Frontal cortex (tissue), 4 donors: Measurements from ENCODE around the gene WDR46. TPM values are rescaled to one million over a fixed set of nuclear protein-coding genes. Genes with fewer than 3 reads are reported as not detected.
"Not testable (repeated sequence)": the region's sequence is repeated elsewhere in the genome, so short reads cannot be mapped to it uniquely, and the experiment has no call there.

ENCODE experiments used
- DNase-seq, 2 donors: peaks; one replicate each; pipeline ENCODE4 v3.0.0; 2012; ENCODE audit warnings: low spot score in 2 of 2
- FAIRE-seq: peaks from 2 replicates; lab custom pipeline; 2012; peaks lifted over from hg19 to GRCh38; lab: Jason Lieb, UNC
- total RNA-seq: library from RNA; depleted of rRNA; stranded (reverse); fragments of >200 nt; gene quantifications from one replicate; pipeline ENCODE4 v1.2.3, GENCODE V29; 2014
- donor health status: control.
- donor health status: control.
- donor health status: control.

Gene WDR46
- total RNA-seq, 1 donor from 2014 or later = 42.4 TPM

DNA sequence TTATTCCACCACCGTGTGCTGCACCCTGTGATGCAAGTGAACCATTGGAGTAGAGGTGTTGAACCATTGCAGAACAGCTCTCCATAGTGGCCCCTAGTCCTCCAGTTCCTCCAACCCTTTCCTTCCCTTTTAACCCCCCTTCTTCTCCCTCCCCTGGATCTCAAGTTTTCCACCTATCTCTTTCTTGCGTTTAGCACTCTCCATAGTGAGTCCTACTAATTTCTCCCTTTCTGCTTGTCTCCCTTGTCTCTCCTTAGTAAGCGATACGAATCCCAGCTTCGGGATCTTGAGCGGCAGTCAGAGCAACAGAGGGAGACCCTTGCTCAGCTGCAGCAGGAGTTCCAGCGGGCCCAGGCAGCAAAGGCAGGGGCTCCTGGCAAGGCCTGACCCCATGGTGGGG lies 1.4 kb upstream of the WDR46 start:
- no peak for FAIRE-seq
- DNase-seq = no peak

DNA sequence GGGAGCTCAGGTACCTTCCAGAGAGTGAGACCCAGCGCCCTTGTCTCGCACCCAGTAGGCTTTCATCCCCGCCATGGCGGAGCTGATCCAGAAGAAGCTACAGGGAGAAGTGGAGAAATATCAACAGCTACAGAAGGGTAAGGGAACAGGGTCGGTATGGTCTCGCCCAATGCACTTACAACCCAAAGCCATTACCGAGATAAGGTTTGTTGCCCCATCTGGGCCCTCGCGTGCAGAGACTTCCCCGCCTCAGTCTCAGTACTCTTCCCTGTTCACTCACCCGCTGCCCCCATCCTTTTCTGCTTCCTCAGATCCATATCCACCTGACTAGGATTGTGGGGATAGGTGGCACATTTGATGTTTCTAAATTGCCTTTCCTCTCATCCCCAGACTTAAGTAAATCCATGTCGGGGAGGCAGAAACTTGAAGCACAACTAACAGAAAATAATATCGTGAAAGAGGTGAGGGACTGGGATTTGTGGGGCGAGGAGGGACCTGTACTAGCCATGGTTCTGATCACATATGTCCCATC lies 811 bp upstream of the WDR46 start:
- FAIRE-seq = no peak
- DNase-seq = no peak

DNA sequence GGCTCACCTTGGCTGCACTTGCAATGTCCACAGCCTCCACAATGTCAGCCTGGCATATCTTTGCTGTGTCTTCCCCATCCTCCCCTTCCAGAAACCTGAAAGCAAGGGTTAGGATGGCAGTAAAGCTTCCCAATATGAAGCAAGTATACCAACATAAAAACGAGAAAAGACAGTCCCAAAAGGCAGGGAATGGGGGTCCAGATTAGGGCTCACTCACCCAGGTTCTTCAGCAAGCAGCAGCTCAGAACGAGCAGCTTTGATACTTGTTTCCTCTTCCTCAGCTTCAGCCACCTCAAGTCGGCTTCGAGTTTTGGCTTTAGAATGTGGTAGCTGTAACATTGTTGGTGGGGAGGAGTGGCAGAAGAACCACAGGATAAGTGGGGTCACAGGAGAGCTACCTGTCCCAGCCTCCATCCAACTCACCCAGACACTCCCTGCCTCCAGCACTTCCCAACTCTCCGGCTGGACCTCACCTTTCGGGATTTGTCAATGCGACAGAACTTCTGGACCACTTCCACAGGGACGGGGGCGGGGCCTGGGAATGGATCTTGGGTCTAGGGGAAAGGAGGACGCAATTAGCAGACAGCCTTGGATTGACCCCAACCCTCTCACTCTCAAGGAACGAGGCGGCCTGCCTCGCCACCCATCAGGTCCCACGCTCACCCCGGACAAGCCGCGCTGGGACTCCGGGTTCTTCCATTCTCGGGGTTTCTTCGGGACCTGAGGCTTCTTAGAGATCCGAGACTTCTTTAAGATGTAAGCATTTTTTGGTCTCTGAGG lies 708 bp downstream of the WDR46 start:
- no peak for FAIRE-seq
- no peak for DNase-seq

DNA sequence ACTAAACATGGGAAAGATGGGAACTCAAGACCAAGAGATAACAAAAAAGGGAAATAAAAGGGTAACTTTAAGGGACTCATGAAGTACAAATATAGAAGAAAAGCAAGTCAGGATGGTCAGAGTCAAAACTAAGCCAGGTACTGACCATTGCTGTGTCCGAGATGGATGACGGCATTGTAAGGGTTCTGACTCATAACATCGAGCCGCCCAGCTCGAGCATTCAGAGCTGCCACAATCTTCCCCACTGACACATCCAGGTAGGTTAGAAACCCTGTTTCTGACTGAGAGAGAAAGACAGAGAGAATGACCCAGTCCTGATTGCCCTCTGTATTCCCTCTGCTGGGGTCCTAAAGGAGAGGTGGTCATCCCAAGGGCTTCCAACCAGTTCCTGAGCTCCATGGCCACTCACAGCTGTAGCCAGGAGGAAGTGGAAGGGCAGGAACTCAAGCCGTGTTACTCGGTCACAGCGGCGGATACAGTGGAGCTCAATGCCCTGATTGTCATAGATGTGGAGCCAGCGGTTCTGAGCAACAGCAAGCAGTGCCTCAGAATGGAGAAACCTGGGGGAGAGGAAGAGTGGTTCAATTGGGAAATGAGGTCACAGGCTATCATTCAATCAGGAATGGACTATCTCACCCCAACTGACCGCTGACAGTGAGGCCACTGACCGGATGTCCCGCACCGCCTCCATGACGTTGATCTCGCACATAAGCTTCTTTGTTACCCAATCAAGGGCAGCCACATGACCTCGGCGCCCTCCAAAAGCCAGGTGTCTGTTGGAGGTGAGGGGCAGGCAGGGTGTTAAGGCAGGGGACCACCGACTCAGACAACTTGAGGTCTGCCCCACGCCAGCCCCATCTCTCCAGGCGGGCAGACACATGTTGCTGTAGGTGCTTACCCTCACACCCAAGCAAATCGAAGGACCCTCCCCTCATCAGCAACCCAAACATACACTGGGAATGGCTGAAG lies 1.8 kb downstream of the WDR46 start:
- DNase-seq (no peak), FAIRE-seq (no peak)

DNA sequence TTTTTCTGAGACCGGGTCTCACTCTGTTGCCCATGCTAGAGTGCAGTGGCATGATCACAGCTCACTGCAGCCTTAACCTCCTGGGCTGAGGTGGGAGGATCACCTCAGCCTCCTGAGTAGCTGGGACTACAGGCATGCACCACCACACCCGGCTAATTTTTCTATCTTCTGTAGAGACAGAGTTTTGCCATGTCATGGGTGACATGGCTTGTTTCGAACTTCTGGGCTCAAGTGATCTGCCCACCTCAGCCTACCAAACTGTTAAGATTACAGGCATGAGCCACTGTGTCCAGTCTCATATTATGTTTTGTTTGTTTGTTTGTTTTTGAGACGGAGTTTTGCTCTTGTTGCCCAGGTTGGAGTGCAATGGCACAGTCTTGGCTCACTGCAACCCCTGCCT lies 3.8 kb downstream of the WDR46 start:
- FAIRE-seq = not testable (repeated sequence)

DNA sequence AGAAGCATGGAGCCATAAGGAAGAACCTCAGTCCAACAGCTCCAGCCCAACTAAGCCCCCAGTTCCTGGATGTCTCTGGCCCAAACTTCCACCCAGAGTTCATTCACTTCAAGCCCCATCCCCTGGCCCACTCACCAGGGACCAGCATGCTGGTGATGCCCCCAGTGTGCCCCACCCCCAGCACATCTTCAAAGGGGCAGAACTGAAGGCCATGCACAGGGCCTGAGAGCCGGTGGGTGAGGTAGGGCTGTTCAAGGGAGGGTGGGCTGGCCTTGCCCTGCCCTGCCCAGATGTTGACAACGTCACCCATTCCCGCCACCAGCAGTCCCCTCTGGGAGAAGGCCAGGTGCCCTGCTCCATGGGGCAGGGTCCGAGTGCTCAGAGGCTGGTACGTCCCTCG lies 8.5 kb downstream of the WDR46 start:
- no peak for DNase-seq
- no peak for FAIRE-seq

More for the DNA sequence above, 3.8 kb downstream of the WDR46 start:
- DNase-seq = not testable (repeated sequence)

DNA sequence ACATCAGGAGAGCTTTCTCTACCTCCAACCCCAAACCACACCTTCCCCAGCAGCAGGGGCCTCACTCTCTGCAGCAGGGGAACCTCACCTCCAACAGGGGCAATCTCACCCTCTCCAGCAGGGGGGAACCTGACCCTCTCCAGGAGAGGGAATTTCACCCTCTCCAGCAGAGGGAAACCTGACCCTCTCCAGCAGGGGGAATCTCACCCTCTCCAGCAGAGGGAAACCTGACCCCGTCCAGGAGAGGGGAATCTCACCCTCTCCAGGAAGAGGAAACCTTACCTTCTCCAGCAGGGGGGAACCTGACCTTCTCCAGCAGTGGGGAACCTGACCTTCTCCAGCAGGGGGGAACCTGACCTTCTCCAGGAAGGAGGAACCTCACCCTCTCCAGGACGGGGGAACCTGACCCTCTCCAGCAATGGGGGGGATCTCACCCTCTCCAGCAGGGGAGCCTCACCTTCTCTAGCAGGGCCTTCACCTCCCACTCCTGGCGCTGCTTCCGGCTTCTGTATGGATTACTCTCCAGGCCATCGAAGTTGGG lies 9.0 kb downstream of the WDR46 start:
- DNase-seq (no peak), FAIRE-seq (no peak)

DNA sequence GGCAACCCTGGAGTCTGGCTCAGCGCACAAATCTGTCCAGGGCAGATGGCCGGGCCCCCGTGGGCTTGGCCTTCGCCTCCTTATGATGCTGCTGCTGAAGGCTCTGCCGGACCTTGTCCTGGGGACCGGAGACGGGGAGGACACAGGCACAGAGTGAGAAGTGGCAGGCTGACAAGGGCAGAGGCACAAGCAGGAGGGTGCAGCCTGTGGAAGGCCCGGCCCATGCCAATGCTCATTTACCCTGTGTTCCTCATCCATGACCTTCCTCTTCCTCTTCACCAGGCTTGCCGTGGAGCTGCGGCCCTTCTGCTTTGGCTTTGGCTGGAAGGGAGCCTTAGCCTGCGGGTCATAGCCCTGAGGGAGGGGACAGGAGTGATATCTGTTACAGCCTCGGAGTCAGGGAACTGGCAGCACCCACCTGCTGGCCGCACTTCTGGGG lies 9.8 kb downstream of the WDR46 start:
- no peak for FAIRE-seq
- DNase-seq = no peak

DNA sequence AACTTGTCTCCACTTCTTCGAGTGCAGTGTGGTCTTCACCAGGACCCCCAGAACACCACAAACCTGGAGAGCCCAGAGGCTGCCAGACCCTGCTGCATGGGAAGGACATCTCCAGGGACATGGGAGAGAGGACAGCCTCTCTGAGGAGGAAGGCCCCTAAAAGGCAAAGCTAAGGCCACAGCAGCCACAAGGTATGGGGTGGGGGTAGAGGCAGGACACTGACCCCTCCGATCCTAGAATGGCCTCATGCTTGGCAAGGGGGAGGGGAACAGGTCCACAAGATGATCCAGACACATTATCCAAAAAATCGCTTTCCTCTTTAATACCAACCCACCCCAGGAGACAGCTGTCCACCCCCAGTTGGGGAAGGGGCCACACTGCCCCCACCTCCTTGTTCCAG lies 10.2 kb downstream of the WDR46 start:
- DNase-seq (no peak), FAIRE-seq (no peak)

DNA sequence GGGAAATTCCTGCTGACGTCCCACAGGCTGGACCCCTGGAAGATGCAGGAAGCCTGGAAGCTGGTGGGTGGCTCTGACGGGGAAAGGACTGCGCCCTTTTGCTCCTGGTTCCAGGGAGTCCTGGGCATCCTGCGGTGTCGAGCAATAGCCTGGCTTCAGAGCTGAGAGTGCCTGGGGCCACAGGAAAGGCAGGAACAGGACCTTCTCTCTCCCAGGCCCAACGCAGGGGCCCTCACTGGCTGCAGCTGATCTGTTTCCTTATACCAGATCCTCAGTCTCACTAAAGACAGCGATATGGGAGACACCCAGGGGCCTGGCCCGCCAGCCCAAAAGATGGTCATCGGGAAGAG lies 10.7 kb downstream of the WDR46 start:
- FAIRE-seq = no peak
- no peak for DNase-seq

DNA sequence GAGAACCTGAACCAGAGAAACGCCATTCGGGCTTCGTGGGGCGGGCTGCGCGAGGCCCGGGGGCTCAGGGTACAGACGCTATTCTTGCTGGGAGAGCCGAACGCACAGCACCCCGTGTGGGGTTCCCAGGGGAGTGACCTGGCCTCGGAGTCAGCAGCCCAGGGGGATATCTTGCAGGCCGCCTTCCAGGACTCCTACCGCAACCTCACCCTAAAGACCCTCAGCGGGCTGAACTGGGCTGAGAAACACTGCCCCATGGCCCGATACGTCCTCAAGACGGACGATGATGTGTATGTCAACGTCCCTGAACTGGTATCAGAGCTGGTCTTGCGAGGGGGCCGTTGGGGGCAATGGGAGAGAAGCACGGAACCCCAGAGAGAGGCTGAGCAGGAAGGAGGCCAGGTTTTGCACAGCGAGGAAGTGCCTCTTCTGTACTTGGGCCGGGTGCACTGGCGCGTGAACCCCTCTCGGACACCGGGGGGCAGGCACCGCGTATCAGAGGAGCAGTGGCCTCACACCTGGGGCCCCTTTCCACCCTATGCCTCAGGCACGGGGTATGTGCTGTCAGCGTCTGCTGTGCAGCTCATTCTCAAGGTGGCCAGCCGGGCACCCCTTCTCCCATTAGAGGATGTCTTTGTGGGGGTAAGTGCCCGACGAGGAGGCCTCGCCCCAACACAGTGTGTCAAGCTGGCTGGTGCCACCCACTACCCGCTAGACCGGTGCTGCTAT lies 11.2 kb downstream of the WDR46 start:
- peak in 1 of 2 donors; percentile 11 for DNase-seq

DNA sequence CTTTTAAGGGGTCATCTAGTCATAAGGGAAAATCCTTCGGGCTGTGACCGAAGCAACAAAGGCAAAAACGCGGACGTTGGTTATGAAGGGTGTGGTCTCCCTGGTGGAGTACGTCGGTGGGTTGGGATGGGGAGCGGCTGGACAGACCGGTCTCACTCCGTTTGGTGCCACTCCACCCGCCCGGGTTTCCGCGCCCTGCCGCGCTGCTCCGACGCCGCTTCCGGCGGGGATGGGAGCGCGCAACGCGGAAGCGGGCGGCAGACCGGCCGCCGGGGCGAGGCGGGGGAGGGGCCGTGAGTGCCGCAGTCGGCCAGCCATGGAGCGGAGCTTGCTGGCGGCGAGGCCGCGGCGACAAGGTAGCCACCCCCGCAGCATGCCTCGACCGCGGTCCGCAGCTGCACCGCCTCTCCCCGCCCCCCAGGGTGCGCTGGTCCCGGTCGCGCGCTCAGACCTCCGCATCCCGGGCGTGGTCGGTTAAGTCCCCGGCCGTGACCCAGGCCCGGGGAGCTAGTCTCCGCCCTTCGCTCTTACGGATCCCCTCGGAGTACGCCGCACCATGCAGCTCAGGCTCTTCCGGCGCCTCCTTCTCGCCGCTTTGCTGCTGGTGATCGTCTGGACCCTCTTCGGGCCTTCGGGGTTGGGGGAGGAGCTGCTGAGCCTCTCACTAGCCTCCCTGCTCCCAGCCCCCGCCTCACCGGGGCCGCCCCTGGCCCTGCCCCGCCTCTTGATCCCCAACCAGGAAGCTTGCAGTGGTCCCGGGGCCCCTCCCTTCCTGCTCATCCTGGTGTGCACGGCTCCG lies 12.0 kb downstream of the WDR46 start, which contains the start of gene B3GALT4:
Gene B3GALT4 (plus strand): TSS at position 260 of the 799 bp plus-strand sequence. CDS start 297 bp downstream, at position 557.
- peak; percentile 70 to 84 for DNase-seq

More for the DNA sequence above, 11.2 kb downstream of the WDR46 start:
- no peak for FAIRE-seq

DNA sequence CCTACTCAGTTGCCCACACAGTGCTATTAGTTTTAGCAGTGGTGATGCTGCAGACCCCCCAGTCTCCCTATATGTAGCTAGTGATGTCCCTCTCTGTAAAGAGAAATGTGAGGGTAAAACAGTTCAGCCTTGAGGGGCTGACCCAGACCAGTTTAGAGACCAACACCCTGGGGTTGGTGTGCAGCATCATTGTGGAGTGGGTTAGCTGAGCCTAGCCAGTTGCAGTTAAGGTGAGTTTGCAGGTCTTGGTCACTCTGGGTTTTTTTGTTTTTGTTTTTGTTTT lies 12.5 kb downstream of the WDR46 start:
- peak in 1 of 2 donors; percentile 33 for DNase-seq
- no peak for FAIRE-seq

More for the DNA sequence above, 12.0 kb downstream of the WDR46 start, which contains the start of gene B3GALT4:
- no peak for FAIRE-seq

DNA sequence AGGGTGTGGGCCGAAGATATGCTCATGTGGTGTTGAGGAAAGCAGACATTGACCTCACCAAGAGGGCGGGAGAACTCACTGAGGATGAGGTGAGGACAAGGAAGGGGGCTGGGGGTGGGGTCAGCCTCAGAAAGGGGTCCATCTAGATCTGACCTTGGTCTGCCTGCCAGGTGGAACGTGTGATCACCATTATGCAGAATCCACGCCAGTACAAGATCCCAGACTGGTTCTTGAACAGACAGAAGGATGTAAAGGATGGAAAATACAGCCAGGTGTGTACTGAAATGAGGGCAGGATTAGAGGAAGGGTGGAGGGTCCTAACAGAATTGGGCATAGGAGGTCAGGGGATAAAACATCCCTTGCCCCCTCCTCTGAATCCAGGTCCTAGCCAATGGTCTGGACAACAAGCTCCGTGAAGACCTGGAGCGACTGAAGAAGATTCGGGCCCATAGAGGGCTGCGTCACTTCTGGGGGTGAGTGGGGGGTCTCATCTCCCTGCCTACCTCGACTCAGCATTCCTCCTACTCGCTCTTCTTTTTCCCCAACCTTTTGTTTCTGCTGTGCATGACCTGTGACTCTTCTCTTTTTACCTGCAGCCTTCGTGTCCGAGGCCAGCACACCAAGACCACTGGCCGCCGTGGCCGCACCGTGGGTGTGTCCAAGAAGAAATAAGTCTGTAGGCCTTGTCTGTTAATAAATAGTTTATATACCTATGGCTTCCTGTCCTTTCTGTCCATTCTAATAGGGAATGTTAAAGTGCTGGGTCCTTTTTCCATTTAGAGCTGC lies 13.1 kb downstream of the WDR46 start:
- peak in 1 of 2 donors; percentile 17 for DNase-seq
- FAIRE-seq = not testable (repeated sequence)

DNA sequence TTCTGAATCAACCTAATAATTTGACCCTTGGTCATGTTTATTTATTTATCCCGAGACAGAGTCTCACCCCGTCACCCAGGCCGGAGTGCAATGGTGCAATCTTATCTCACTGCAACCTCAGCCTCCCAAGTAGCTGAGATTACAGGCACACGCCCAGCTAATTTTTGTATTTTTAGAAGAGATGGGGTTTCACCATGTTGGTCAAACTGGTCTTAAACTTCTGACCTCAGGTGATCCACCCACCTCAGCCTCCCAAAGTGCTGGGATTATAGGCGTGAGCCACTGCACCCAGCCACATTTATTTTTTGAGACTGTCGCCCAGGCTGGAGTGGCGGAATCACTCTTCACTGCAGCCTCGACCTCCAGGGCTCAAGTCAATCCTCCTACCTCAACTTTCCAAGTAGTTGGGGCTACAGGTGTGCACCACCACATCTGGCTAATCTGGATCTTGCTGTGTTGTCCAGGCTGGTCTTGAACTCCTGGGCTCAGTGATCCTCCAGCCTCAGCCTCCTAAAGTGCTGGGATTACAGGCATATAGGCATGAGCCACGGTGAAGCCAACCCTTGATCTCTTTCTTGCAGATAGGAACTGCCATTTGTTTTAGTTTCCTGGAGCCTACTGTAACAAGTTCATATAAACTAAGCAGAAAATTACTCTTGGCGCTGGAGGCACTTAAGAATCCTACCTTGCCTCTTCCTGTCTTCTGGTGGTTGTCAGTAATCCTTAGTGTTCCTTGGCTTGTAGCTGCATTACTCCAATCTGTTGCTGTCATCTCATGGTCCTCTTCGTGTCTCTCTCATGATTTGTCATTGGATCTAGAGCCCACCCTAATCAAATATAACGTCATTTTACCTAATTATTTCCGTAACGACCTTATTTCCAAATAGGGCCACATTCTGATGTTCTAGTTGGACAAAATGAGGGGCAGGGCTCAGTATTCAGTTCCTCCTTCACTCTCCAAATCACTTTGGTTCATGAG lies 14.8 kb downstream of the WDR46 start:
- FAIRE-seq (no peak), DNase-seq (no peak)

DNA sequence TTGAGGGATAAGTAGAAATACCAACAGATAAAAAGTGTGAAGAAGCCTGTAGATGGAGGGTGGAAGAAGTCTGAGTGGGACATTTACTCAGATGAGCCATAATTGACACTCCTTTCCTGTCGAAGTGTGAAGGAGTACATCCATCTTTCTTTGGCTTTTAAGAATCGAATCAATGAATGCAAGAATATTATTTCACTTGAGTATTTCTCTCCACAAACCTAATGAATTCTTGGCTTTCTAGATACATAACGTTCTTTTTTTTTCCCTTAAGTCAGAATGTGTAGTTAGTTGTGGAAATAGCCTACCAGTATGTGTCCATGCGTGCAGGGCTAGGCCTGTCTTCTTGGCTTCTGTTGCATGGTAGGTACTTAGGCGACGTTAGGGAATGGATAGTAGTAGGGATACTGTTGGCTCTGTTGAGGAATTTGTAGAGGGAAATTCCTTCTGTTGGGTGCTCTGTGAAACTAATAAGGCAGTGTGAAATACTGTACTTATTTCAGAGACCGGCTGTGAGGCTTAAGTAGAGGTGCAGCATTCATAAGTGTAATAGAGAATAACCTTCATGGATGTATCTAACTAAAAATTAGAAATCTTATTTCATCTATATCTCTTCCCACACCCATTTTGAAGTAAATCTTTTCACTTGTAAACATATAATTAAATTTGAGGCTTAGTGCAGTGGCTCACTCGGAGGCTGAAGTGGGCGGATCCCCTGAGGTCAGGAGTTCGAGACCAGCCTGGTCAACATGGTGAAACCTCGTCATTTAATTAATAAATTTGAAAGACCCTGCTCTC lies 15.7 kb downstream of the WDR46 start:
- no peak for FAIRE-seq
- DNase-seq = no peak
